IMR-90 (cell line): ENCODE results near the gene CSH1. TPM values are rescaled to one million over a fixed set of nuclear protein-coding genes. Genes with fewer than 3 reads are reported as not detected.

Experiments used
- ATAC-seq: fragments of 200-7000 bp; cut with Tn5 transposase; 2 replicates; pipeline ENCODE4 v1.9.1; 2020; ENCODE audit warnings: low read depth, mild to moderate bottlenecking, moderate library complexity
- BruUV-seq: library from RNA; stranded (reverse); fragments of 400-500 nt; replicated peaks from 2 replicates; lab custom pipeline; 2021; lab: Mats Ljungman, UMichigan
- CTCF ChIA-PET: fragments of 300-600 bp; formaldehyde crosslinking; extraction: SDS; loops from one replicate; lab custom pipeline; 2021; ENCODE audit warnings: antibody characterized with exemption; lab: Yijun Ruan, JAX
- POLR2A ChIA-PET: fragments of 300-600 bp; sonication (Branson Sonifier 250); formaldehyde crosslinking; loops from one replicate; lab custom pipeline; 2022; ENCODE audit warnings: antibody characterized with exemption; ENCODE audit not compliant: unreplicated experiment; lab: Charles Lee
- DNase-seq: peaks from one replicate; pipeline ENCODE4 v3.0.0; 2013
- H2AFZ ChIP-seq: replicated peaks from 2 replicates; pipeline ENCODE3; 2013; ENCODE audit warnings: low read length, mild to moderate bottlenecking; ENCODE audit not compliant: poor library complexity
- H2AK5ac ChIP-seq: 2 replicates; pipeline ENCODE4 v1.6.1; 2013; ENCODE audit warnings: low read depth, low read length, inconsistent platforms
- H2AK9ac ChIP-seq: replicated peaks from 2 replicates; pipeline ENCODE3; 2013; ENCODE audit warnings: mild to moderate bottlenecking, low read depth, low read length, moderate library complexity; ENCODE audit not compliant: poor library complexity
- H2BK120ac ChIP-seq: 2 replicates; pipeline ENCODE4 v1.6.1; 2013; ENCODE audit warnings: low read depth, low read length, inconsistent platforms
- H2BK15ac ChIP-seq: 3 replicates; pipeline ENCODE4 v1.6.1; 2013; ENCODE audit warnings: low read depth, low read length, inconsistent platforms
- H2BK20ac ChIP-seq: 2 replicates; pipeline ENCODE4 v1.6.1; 2013; ENCODE audit warnings: low read depth, mild to moderate bottlenecking, inconsistent platforms, low read length, moderate library complexity
- H2BK5ac ChIP-seq: 2 replicates; pipeline ENCODE4 v1.6.1; 2013; ENCODE audit warnings: mild to moderate bottlenecking, low read depth, low read length, inconsistent platforms; ENCODE audit not compliant: poor library complexity, severe bottlenecking
- H3K14ac ChIP-seq: replicated peaks from 2 replicates; pipeline ENCODE4 v1.6.1; 2013; ENCODE audit warnings: low read depth, low read length, inconsistent platforms
- H3K18ac ChIP-seq: 2 replicates; pipeline ENCODE4 v1.6.1; 2013; ENCODE audit warnings: low read depth, low read length, control low read depth
- H3K23ac ChIP-seq: 2 replicates; pipeline ENCODE4 v1.6.1; 2013; ENCODE audit warnings: low read depth, low read length, inconsistent platforms
- H3K27ac ChIP-seq: 2 replicates; pipeline ENCODE4 v1.5.1; 2013; ENCODE audit warnings: mild to moderate bottlenecking, control low read depth, low read length; ENCODE audit not compliant: insufficient read depth
- H3K27me3 ChIP-seq: 2 replicates; pipeline ENCODE4 v1.6.1; 2013; ENCODE audit warnings: low read length; ENCODE audit not compliant: control insufficient read depth, insufficient read depth
- H3K36me3 ChIP-seq: 2 replicates; pipeline ENCODE4 v1.6.1; 2013; ENCODE audit warnings: low read length, mixed read lengths; ENCODE audit not compliant: control insufficient read depth, insufficient read depth
- H3K4ac ChIP-seq: 2 replicates; pipeline ENCODE4 v1.6.1; 2013; ENCODE audit warnings: low read depth, low read length, inconsistent platforms
- H3K4me1 ChIP-seq: 2 replicates; pipeline ENCODE4 v1.6.1; 2013; ENCODE audit warnings: low read length, mixed read lengths; ENCODE audit not compliant: control insufficient read depth, insufficient read depth
- H3K4me2 ChIP-seq: 2 replicates; pipeline ENCODE4 v1.6.1; 2013; ENCODE audit warnings: low read depth, mild to moderate bottlenecking, control low read depth, low read length, moderate library complexity
- H3K4me3 ChIP-seq: 2 replicates; pipeline ENCODE4 v1.5.1; 2013; ENCODE audit warnings: low read depth, mild to moderate bottlenecking, control low read depth, low read length, moderate library complexity; ENCODE audit not compliant: insufficient read depth
- H3K56ac ChIP-seq: 2 replicates; pipeline ENCODE4 v1.6.1; 2013; ENCODE audit warnings: low read length, inconsistent platforms; ENCODE audit not compliant: insufficient read depth; ENCODE audit errors: extremely low read depth
- H3K79me1 ChIP-seq, 2 experiments: 2 replicates each; pipeline ENCODE4 v1.6.1; 2013; ENCODE audit warnings: low read length in 2 of 2, inconsistent platforms in 1 of 2, low read depth in 1 of 2
- H3K9ac ChIP-seq: 2 replicates; pipeline ENCODE4 v1.6.1; 2013; ENCODE audit warnings: low read depth, low read length, control low read depth
- H3K9me1 ChIP-seq: 2 replicates; pipeline ENCODE4 v1.6.1; 2013; ENCODE audit warnings: low read length, inconsistent platforms; ENCODE audit not compliant: insufficient read depth
- H3K9me3 ChIP-seq: 2 replicates; pipeline ENCODE4 v1.6.1; 2013; ENCODE audit warnings: low read length; ENCODE audit not compliant: control insufficient read depth, insufficient read depth
- H4K20me1 ChIP-seq: 2 replicates; pipeline ENCODE4 v1.6.1; 2013; ENCODE audit warnings: low read length, inconsistent platforms; ENCODE audit not compliant: insufficient read depth
- H4K5ac ChIP-seq: 2 replicates; pipeline ENCODE4 v1.6.1; 2013; ENCODE audit warnings: mild to moderate bottlenecking, low read depth, low read length, control low read depth
- H4K8ac ChIP-seq, 2 experiments: 2 replicates each; pipeline ENCODE4 v1.6.1; 2013; ENCODE audit warnings: low read depth in 2 of 2, low read length in 2 of 2, control low read depth in 1 of 2, inconsistent platforms in 1 of 2
- H4K91ac ChIP-seq: 2 replicates; pipeline ENCODE4 v1.6.1; 2013; ENCODE audit warnings: low read depth, low read length, inconsistent platforms; ENCODE audit not compliant: insufficient read depth
- CTCF ChIP-seq: conservative IDR thresholded peaks from 2 replicates; pipeline ENCODE4 v1.5.1; 2012; ENCODE audit warnings: mild to moderate bottlenecking, low read depth, low read length, improper control_type of control experiment
- ELK1 ChIP-seq: fragments of 150-350 bp; IDR thresholded peaks from 2 replicates; pipeline ENCODE4 v1.6.1; 2016; ENCODE audit warnings: low read depth, mild to moderate bottlenecking, low read length, moderate library complexity, borderline replicate concordance
- FOS ChIP-seq: fragments of 150-350 bp; IDR thresholded peaks from 2 replicates; pipeline ENCODE4 v1.6.1; 2016; ENCODE audit warnings: low read depth, low read length
- MAFK ChIP-seq: IDR thresholded peaks from 2 replicates; pipeline ENCODE4 v1.6.1; 2012; ENCODE audit warnings: low read depth, low read length, improper control_type of control experiment
- MAZ ChIP-seq: IDR thresholded peaks from 2 replicates; pipeline ENCODE4 v1.6.1; 2012; ENCODE audit warnings: low read depth, mild to moderate bottlenecking, low read length, improper control_type of control experiment, moderate library complexity, borderline replicate concordance
- NFE2L2 ChIP-seq: fragments of 150-350 bp; IDR thresholded peaks from 2 replicates; pipeline ENCODE4 v1.6.1; 2016; ENCODE audit warnings: low read depth, mild to moderate bottlenecking, low read length
- POLR2A ChIP-seq: IDR thresholded peaks from 2 replicates; pipeline ENCODE4 v1.6.1; 2012; ENCODE audit warnings: mild to moderate bottlenecking, low read depth, low read length
- RAD21 ChIP-seq: IDR thresholded peaks from 2 replicates; pipeline ENCODE4 v1.6.1; 2012; ENCODE audit warnings: low read length, improper control_type of control experiment
- RCOR1 ChIP-seq: IDR thresholded peaks from 2 replicates; pipeline ENCODE4 v1.6.1; 2012; ENCODE audit warnings: mild to moderate bottlenecking, low read length, improper control_type of control experiment; ENCODE audit not compliant: insufficient replicate concordance
- RFX5 ChIP-seq: IDR thresholded peaks from 2 replicates; pipeline ENCODE4 v1.8.0; 2012; ENCODE audit warnings: low read depth, mild to moderate bottlenecking, low read length, moderate library complexity
- SMC3 ChIP-seq: fragments of 150-350 bp; IDR thresholded peaks from 2 replicates; pipeline ENCODE4 v1.6.1; 2016; ENCODE audit warnings: low read depth, mild to moderate bottlenecking, antibody characterized with exemption, low read length, moderate library complexity
- WGBS, 2 experiments: methylation state at CpG; one replicate each; pipeline versions ENCODE4 v1.1.5 to v1.1.7; 2013; ENCODE audit warnings: missing lambda C conversion rate in 2 of 2; ENCODE audit not compliant: insufficient read length in 1 of 2; ENCODE audit errors: extremely low coverage in 2 of 2; 5-methylcytosine and 5-hydroxymethylcytosine counted together
- dilution Hi-C: fragments of 300-500 bp; cut with HindIII; formaldehyde crosslinking; loops from one replicate; pipeline ENCODE4 v1.14.3; 2018; ENCODE audit warnings: low sequenced_read_pairs; ENCODE audit not compliant: unreplicated experiment
- in situ Hi-C: fragments of 300-500 bp; cut with MboI; formaldehyde crosslinking; loops from 3 replicates; pipeline ENCODE4 v1.14.3; 2019; ENCODE audit warnings: low sequenced_read_pairs, inconsistent platforms, mixed read lengths
- intact Hi-C: fragments of 100-400 bp; cut with micrococcal nuclease; formaldehyde crosslinking; loops from 2 replicates; pipeline ENCODE4 v1.10.0; 2022
- polyA plus RNA-seq, 3 experiments: library from polyadenylated mRNA; depleted of rRNA; stranded (reverse); fragments of >200 nt; gene quantifications; 2 replicates each; pipeline ENCODE4 v1.2.3, GENCODE V29; 2012; ENCODE audit warnings: low replicate concordance in 1 of 3
- total RNA-seq: library from RNA; depleted of rRNA; stranded (reverse); fragments of >200 nt; gene quantifications from 2 replicates; pipeline ENCODE4 v1.2.3, GENCODE V29; 2012

The CSH1 gene
- total and polyA plus RNA-seq, 2 of the 4 experiments (the other 2 are of a cell fraction): not detected

GRCh38 chr17:63918305-63918704, 21.9 kb upstream of the CSH1 start:
- no peak overlapping the region for H2AK5ac ChIP-seq
- 80% methylated on average over 1 of the region's 10 CpGs; no CpG with 5 or more reads in 1 of the 2 experiments for WGBS, 2 experiments
- no peak overlapping the region for H3K27ac ChIP-seq
- no peak overlapping the region for H2BK120ac ChIP-seq
- no peaks in the 10 kb centered on the region for H4K20me1 ChIP-seq
- no peak overlapping the region for H3K56ac ChIP-seq
- H3K79me1 ChIP-seq: no peaks in the 10 kb centered on the region
- intact Hi-C loops (loop anchor here (2.0 to 10.0 kb wide), 2 partner anchors 214 to 366 kb away; no protein-coding TSS in a partner anchor), dilution Hi-C loops (no loop called here), in situ Hi-C loops (loop anchor here (5.0 to 10.0 kb wide), 3 partner anchors 106 to 366 kb away; partner anchors contain the start of genes ERN1 and ICAM2)
- H3K4ac ChIP-seq: no peak overlapping the region
- CTCF ChIA-PET: interaction anchor here (1.9 to 2.7 kb wide), 3 partner anchors 28 to 107 kb away, joined by 9 to 21 read pairs (median 9); no protein-coding TSS in a partner anchor
- H3K27me3 ChIP-seq: peaks cover 32% of the 10 kb centered on the region
- no peak overlapping the region for H2BK5ac ChIP-seq
- H2AK9ac ChIP-seq: no peak overlapping the region
- H3K9me3 ChIP-seq: no peaks in the 10 kb centered on the region
- H3K18ac ChIP-seq: no peak overlapping the region
- POLR2A ChIA-PET: no interaction called here
- ATAC-seq (no peak), DNase-seq (no peak)
- H3K9ac ChIP-seq: no peak overlapping the region
- no peaks in the 10 kb centered on the region for H3K4me1 ChIP-seq
- no peak overlapping the region for H2BK20ac ChIP-seq
- H4K5ac ChIP-seq: no peak overlapping the region
- H3K9me1 ChIP-seq: no peaks in the 10 kb centered on the region
- no peaks in the 10 kb centered on the region for H3K36me3 ChIP-seq
- H4K8ac ChIP-seq: no peak overlapping the region
- no peak overlapping the region for H3K23ac ChIP-seq
- H2AFZ ChIP-seq: no peak overlapping the region
- H3K14ac ChIP-seq: no peak overlapping the region
- no peak overlapping the region for H4K91ac ChIP-seq
- no peak overlapping the region for H3K4me3 ChIP-seq
- TF ChIP-seq MAFK (no peak), ELK1 (no peak), MAZ (no peak), RCOR1 (no peak), SMC3 (no peak), FOS (no peak), RFX5 (no peak), POLR2A (no peak), RAD21 (no peak), NFE2L2 (no peak), CTCF (no peak)
- BruUV-seq: no TSS peak
- H3K4me2 ChIP-seq: no peak overlapping the region
- no peak overlapping the region for H2BK15ac ChIP-seq
